Keratinocyte (primary cell): ENCODE data around the gene SPON1. TPM values are rescaled to one million over a fixed set of nuclear protein-coding genes. Genes with fewer than 3 reads are reported as not detected.

Experiments
- DNase-seq: peaks from one replicate; pipeline ENCODE4 v3.0.0-alpha.2; 2011; ENCODE audit warnings: low read depth, missing footprints, low spot score
- FAIRE-seq: peaks from 2 replicates; lab custom pipeline; 2011; peaks lifted over from hg19 to GRCh38; lab: Jason Lieb, UNC
- H2AFZ ChIP-seq: 2 replicates; pipeline ENCODE4 v1.6.0; 2012; ENCODE audit warnings: low read length, control low read depth, inconsistent platforms; ENCODE audit not compliant: control insufficient read depth
- H3K27ac ChIP-seq: 2 replicates; pipeline ENCODE4 v1.5.1; 2011; ENCODE audit warnings: low read length; ENCODE audit not compliant: control insufficient read depth, insufficient read depth
- H3K27me3 ChIP-seq: 3 replicates; pipeline ENCODE4 v1.6.0; 2011; ENCODE audit warnings: low read length; ENCODE audit not compliant: control insufficient read depth, insufficient read depth; ENCODE audit errors: extremely low read depth
- H3K36me3 ChIP-seq, 2 experiments: 2 replicates in 1 of 2; 3 replicates in 1 of 2; pipeline ENCODE4 v1.5.1; 2011; ENCODE audit warnings: low read length in 2 of 2, mild to moderate bottlenecking in 1 of 2; ENCODE audit not compliant: control insufficient read depth in 2 of 2, insufficient read depth in 2 of 2; ENCODE audit errors: extremely low read depth in 1 of 2
- H3K4me1 ChIP-seq: 3 replicates; pipeline ENCODE4 v1.5.1; 2011; ENCODE audit warnings: low read length; ENCODE audit not compliant: control insufficient read depth, insufficient read depth; ENCODE audit errors: extremely low read depth
- H3K4me2 ChIP-seq: 3 replicates; pipeline ENCODE4 v1.6.0; 2011; ENCODE audit warnings: low read depth, low read length; ENCODE audit not compliant: control insufficient read depth, insufficient read depth; ENCODE audit errors: extremely low read depth
- H3K4me3 ChIP-seq, 3 experiments: fragments of 200-600 bp in 1 of 3; sonication (generic) in 1 of 3; 2 replicates in 2 of 3; 3 replicates in 1 of 3; pipeline ENCODE4 v1.5.1; 2011 to 2016; ENCODE audit warnings: low read length in 3 of 3, mild to moderate bottlenecking in 3 of 3, control low read depth in 2 of 3, inconsistent platforms in 1 of 3, low read depth in 1 of 3, mixed read lengths in 1 of 3, mixed run types in 1 of 3, moderate library complexity in 1 of 3; ENCODE audit not compliant: control insufficient read depth in 2 of 3, insufficient read depth in 2 of 3; ENCODE audit errors: extremely low read depth in 1 of 3
- H3K79me2 ChIP-seq: 2 replicates; pipeline ENCODE4 v1.6.0; 2012; ENCODE audit warnings: low read length; ENCODE audit not compliant: control insufficient read depth, insufficient read depth
- H3K9ac ChIP-seq: 3 replicates; pipeline ENCODE4 v1.6.0; 2011; ENCODE audit warnings: low read length; ENCODE audit not compliant: control insufficient read depth, insufficient read depth; ENCODE audit errors: extremely low read depth
- H3K9me1 ChIP-seq: 3 replicates; pipeline ENCODE4 v1.6.0; 2011; ENCODE audit warnings: low read length; ENCODE audit not compliant: control insufficient read depth, insufficient read depth; ENCODE audit errors: extremely low read depth
- H3K9me3 ChIP-seq: 2 replicates; pipeline ENCODE4 v1.5.1; 2012; ENCODE audit warnings: low read depth, low read length; ENCODE audit not compliant: control insufficient read depth
- H4K20me1 ChIP-seq: 3 replicates; pipeline ENCODE4 v1.6.0; 2011; ENCODE audit warnings: low read length; ENCODE audit not compliant: control insufficient read depth, insufficient read depth; ENCODE audit errors: extremely low read depth
- EZH2 ChIP-seq: IDR thresholded peaks from one replicate; pipeline ENCODE4 v1.6.1; 2012; ENCODE audit warnings: inconsistent platforms, mild to moderate bottlenecking, low read length, moderate library complexity
- dilution Hi-C: fragments of 300-500 bp; cut with MboI; formaldehyde crosslinking; loops from one replicate; pipeline ENCODE4 v1.7.0; 2020; ENCODE audit warnings: low sequenced_read_pairs; ENCODE audit not compliant: extremely low pct_ligation_motif_present
- polyA plus RNA-seq, 5 experiments: library from polyadenylated mRNA; depleted of rRNA in 3 of 5; stranded (reverse) in 3 of 5; stranded (forward) in 1 of 5; unstranded in 1 of 5; fragments of >200 nt; gene quantifications; 1 replicate in 1 of 5; 2 replicates in 3 of 5; 3 replicates in 1 of 5; pipeline versions ENCODE4 v1.2.1 to v1.2.3, GENCODE V29; 2011 to 2012; ENCODE audit warnings: missing spikeins in 2 of 5, low read depth in 1 of 5, low replicate concordance in 1 of 5
- TF ChIP-seq, protein P1 (sequence below), 3 experiments: IDR thresholded peaks in 1 of 3; conservative IDR thresholded peaks in 1 of 3; optimal IDR thresholded peaks in 1 of 3; 2 replicates in 2 of 3; 3 replicates in 1 of 3; pipeline versions ENCODE3 to v1.5.1; 2011; ENCODE audit warnings: low read length in 3 of 3, mild to moderate bottlenecking in 3 of 3, moderate library complexity in 2 of 3, control low read depth in 1 of 3, inconsistent platforms in 1 of 3; ENCODE audit not compliant: insufficient read depth in 2 of 3; ENCODE audit errors: extremely low read depth in 1 of 3

Gene SPON1
- polyA plus RNA-seq, 1 donor (not counting 4 experiments of a cell fraction or from before 2014, with no cell fraction given), result not detected

DNA sequence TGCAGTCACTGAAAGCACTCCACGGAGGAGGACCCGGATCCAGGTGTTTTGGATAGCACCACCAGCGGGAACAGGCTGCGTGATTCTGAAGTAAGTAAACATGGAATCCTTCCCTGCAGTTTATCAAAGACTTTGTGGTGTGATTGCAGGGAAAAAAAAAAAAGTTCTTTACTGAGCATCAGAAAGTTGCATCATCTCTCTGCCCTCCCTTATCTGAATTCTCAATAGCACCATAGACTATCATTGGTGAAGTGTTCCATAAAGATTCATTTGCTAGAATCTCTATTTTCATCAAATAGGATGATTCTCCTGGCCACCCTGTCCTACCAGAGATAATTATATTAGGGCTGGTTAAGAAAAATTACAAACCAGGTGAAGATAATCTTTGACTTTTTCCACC lies 79.0 kb downstream of the SPON1 start:
- Histone ChIP-seq H3K4me2 (no peak overlapping the region), H4K20me1 (no peaks in the 10 kb centered on the region), H3K79me2 (no peaks in the 10 kb centered on the region), H3K4me1 (no peaks in the 10 kb centered on the region), H3K9ac (no peak overlapping the region), H3K4me3 (no peak overlapping the region), H2AFZ (no peak overlapping the region), H3K9me1 (no peaks in the 10 kb centered on the region), H3K27ac (no peak overlapping the region), H3K36me3 (no peaks in the 10 kb centered on the region), H3K9me3 (no peaks in the 10 kb centered on the region), H3K27me3 (no peaks in the 10 kb centered on the region)
- FAIRE-seq (no peak), DNase-seq (no peak)
- no peak for TF ChIP-seq EZH2
- TF ChIP-seq, protein P1, sequence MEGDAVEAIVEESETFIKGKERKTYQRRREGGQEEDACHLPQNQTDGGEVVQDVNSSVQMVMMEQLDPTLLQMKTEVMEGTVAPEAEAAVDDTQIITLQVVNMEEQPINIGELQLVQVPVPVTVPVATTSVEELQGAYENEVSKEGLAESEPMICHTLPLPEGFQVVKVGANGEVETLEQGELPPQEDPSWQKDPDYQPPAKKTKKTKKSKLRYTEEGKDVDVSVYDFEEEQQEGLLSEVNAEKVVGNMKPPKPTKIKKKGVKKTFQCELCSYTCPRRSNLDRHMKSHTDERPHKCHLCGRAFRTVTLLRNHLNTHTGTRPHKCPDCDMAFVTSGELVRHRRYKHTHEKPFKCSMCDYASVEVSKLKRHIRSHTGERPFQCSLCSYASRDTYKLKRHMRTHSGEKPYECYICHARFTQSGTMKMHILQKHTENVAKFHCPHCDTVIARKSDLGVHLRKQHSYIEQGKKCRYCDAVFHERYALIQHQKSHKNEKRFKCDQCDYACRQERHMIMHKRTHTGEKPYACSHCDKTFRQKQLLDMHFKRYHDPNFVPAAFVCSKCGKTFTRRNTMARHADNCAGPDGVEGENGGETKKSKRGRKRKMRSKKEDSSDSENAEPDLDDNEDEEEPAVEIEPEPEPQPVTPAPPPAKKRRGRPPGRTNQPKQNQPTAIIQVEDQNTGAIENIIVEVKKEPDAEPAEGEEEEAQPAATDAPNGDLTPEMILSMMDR (optimal IDR thresholded peaks at IDR 0.05 in 1 of 3, IDR thresholded peaks at IDR 0.05 in 1 of 3, conservative IDR thresholded peaks at IDR 0.05 in 1 of 3; ENCODE audit: extremely low read depth in 1 of 3, insufficient read depth in 2 of 3, low read length in 3 of 3), result no peak
- dilution Hi-C loops, result no loop called here

DNA sequence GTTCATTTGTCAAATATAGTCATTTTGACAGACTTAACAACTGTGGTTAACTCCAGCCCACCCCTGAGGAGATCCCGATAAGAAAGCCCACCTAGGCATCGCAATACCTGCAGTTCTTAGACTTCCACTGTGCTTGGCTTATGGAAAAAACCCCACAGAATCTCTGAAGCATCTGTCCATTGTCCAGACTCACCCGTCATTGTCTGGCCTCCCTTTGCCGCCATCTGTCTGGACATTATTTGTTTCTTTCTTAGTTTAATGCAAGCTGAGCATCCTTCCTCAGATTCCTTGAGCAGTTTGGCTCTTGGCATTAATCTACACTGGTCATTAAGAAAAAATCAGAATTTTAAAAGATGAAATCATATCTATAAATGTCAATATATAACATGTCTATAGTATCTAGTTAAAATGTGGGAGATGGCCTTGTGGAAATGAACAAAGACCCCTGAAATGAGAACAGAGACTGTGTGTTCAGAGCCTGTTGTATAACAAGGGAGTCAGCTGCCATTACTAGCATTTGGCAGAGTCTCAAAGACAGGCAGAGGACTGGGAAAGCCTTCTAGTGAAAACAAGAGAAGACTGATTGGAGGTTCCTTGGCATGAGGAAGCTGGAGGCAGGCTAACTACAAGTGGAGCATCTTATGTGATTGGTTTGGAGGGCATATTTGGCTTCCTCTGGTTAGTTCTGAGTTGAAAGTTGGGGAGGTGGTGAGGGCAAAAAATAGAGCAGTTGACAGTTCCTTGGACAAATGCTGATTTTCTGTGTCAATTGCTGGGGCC lies 80.4 kb downstream of the SPON1 start:
- dilution Hi-C loops, result no loop called here
- FAIRE-seq, result no peak

More for the DNA sequence above, 80.4 kb downstream of the SPON1 start:
- Histone ChIP-seq H3K79me2 (no peaks in the 10 kb centered on the region), H3K9me1 (no peaks in the 10 kb centered on the region), H3K27me3 (peaks cover 2% of the 10 kb centered on the region), H3K36me3 (no peaks in the 10 kb centered on the region), H3K4me3 (no peak overlapping the region), H3K27ac (no peak overlapping the region), H2AFZ (no peak overlapping the region), H3K9me3 (no peaks in the 10 kb centered on the region), H3K4me2 (no peak overlapping the region), H4K20me1 (no peaks in the 10 kb centered on the region), H3K9ac (no peak overlapping the region), H3K4me1 (no peaks in the 10 kb centered on the region)
- TF ChIP-seq, protein P1 (optimal IDR thresholded peaks at IDR 0.05 in 1 of 3, IDR thresholded peaks at IDR 0.05 in 1 of 3, conservative IDR thresholded peaks at IDR 0.05 in 1 of 3; ENCODE audit: extremely low read depth in 1 of 3, insufficient read depth in 2 of 3, low read length in 3 of 3), result no peak
- no peak for TF ChIP-seq EZH2
- no peak for DNase-seq
